Ishikawa (cell line): ENCODE results near the gene SPINK8.

Experiments
- CEBPB ChIP-seq: IDR thresholded peaks from 2 replicates; pipeline ENCODE4 v1.6.1; 2012
- CREB1 ChIP-seq: IDR thresholded peaks from 2 replicates; pipeline ENCODE4 v1.6.1; 2012; ENCODE audit warnings: low read depth
- EGR1 ChIP-seq: IDR thresholded peaks from 2 replicates; pipeline ENCODE4 v1.6.1; 2012
- EP300 ChIP-seq: IDR thresholded peaks from 2 replicates; pipeline ENCODE4 v1.6.1; 2012; ENCODE audit warnings: borderline replicate concordance
- FOXM1 ChIP-seq: IDR thresholded peaks from 2 replicates; pipeline ENCODE4 v1.6.1; 2012; ENCODE audit warnings: low read depth, borderline replicate concordance
- MAX ChIP-seq: IDR thresholded peaks from 2 replicates; pipeline ENCODE4 v1.6.1; 2012
- NFIC ChIP-seq: IDR thresholded peaks from 2 replicates; pipeline ENCODE4 v1.6.1; 2012
- RAD21 ChIP-seq: IDR thresholded peaks from 2 replicates; pipeline ENCODE4 v1.6.1; 2012; ENCODE audit warnings: low read depth
- REST ChIP-seq: IDR thresholded peaks from 2 replicates; pipeline ENCODE4 v1.6.1; 2012; ENCODE audit warnings: low read depth, mild to moderate bottlenecking
- TAF1 ChIP-seq: IDR thresholded peaks from 2 replicates; pipeline ENCODE4 v1.6.1; 2012; ENCODE audit warnings: low read depth, mild to moderate bottlenecking
- TCF12 ChIP-seq: IDR thresholded peaks from 2 replicates; pipeline ENCODE4 v1.6.1; 2012; ENCODE audit warnings: low read depth
- TEAD4 ChIP-seq: IDR thresholded peaks from 2 replicates; pipeline ENCODE4 v1.6.1; 2012
- USF1 ChIP-seq: IDR thresholded peaks from 2 replicates; pipeline ENCODE4 v1.6.1; 2012
- YY1 ChIP-seq: IDR thresholded peaks from 2 replicates; pipeline ENCODE4 v1.6.1; 2012; ENCODE audit warnings: low read depth
- ZBTB7A ChIP-seq: IDR thresholded peaks from 2 replicates; pipeline ENCODE4 v1.6.1; 2012; ENCODE audit warnings: low read depth

The SPINK8 gene

GRCh38 chr3:48344867-48345507 is 11.5 kb upstream of the SPINK8 start:
- TF ChIP-seq ZBTB7A, result no peak
- TF ChIP-seq EP300, result no peak

GRCh38 chr3:48343432-48343831 is 10.0 kb upstream of the SPINK8 start:
- TF ChIP-seq CREB1, result no peak
- no peak for TF ChIP-seq TEAD4
- no peak for TF ChIP-seq TCF12
- no peak for TF ChIP-seq REST
- TF ChIP-seq FOXM1, result no peak
- TF ChIP-seq ZBTB7A, result no peak
- TF ChIP-seq TAF1, result no peak
- TF ChIP-seq USF1, result no peak
- no peak for TF ChIP-seq YY1

- no peak for TF ChIP-seq ZBTB7A
- TF ChIP-seq EP300, result no peak
- no peak for TF ChIP-seq RAD21
- no peak for TF ChIP-seq YY1
Observed at GRCh38 chr3:48338635-48339034, 5.2 kb upstream of the SPINK8 start.

- TF ChIP-seq FOXM1, result no peak
- no peak for TF ChIP-seq YY1
- TF ChIP-seq USF1, result no peak
- no peak for TF ChIP-seq TEAD4
- TF ChIP-seq CEBPB, result no peak
- TF ChIP-seq MAX, result no peak
- no peak for TF ChIP-seq EP300
- TF ChIP-seq TCF12, result no peak
- TF ChIP-seq CREB1, result no peak
- no peak for TF ChIP-seq RAD21
- no peak for TF ChIP-seq ZBTB7A
- no peak for TF ChIP-seq REST
- TF ChIP-seq TAF1, result no peak
- no peak for TF ChIP-seq NFIC
- no peak for TF ChIP-seq EGR1
Observed at GRCh38 chr3:48334605-48335004, 1.1 kb upstream of the SPINK8 start.

- TF ChIP-seq REST (no peak), YY1 (no peak), NFIC (no peak), USF1 (no peak), RAD21 (no peak), EP300 (no peak), TEAD4 (no peak), FOXM1 (no peak), TAF1 (no peak), CEBPB (no peak), TCF12 (no peak), ZBTB7A (no peak), MAX (no peak), CREB1 (no peak), EGR1 (no peak)
Observed at GRCh38 chr3:48320996-48321395, 12.5 kb downstream of the SPINK8 start.
